IMR-90 (cell line): ENCODE measurements around the gene ZNF618.

Source experiments
- CTCF ChIP-seq: conservative IDR thresholded peaks from 2 replicates; pipeline ENCODE4 v1.5.1; 2012; ENCODE audit warnings: mild to moderate bottlenecking, low read depth, low read length, improper control_type of control experiment
- MAZ ChIP-seq: IDR thresholded peaks from 2 replicates; pipeline ENCODE4 v1.6.1; 2012; ENCODE audit warnings: low read depth, mild to moderate bottlenecking, low read length, improper control_type of control experiment, moderate library complexity, borderline replicate concordance
- POLR2A ChIP-seq: IDR thresholded peaks from 2 replicates; pipeline ENCODE4 v1.6.1; 2012; ENCODE audit warnings: mild to moderate bottlenecking, low read depth, low read length
- RAD21 ChIP-seq: IDR thresholded peaks from 2 replicates; pipeline ENCODE4 v1.6.1; 2012; ENCODE audit warnings: low read length, improper control_type of control experiment
- RCOR1 ChIP-seq: IDR thresholded peaks from 2 replicates; pipeline ENCODE4 v1.6.1; 2012; ENCODE audit warnings: mild to moderate bottlenecking, low read length, improper control_type of control experiment; ENCODE audit not compliant: insufficient replicate concordance
- SMC3 ChIP-seq: fragments of 150-350 bp; IDR thresholded peaks from 2 replicates; pipeline ENCODE4 v1.6.1; 2016; ENCODE audit warnings: low read depth, mild to moderate bottlenecking, antibody characterized with exemption, low read length, moderate library complexity
- TF ChIP-seq, protein P1 (sequence below): fragments of 150-350 bp; IDR thresholded peaks from 2 replicates; pipeline ENCODE4 v1.6.1; 2017; ENCODE audit warnings: mild to moderate bottlenecking, antibody characterized with exemption, low read length, low read depth

DNA sequence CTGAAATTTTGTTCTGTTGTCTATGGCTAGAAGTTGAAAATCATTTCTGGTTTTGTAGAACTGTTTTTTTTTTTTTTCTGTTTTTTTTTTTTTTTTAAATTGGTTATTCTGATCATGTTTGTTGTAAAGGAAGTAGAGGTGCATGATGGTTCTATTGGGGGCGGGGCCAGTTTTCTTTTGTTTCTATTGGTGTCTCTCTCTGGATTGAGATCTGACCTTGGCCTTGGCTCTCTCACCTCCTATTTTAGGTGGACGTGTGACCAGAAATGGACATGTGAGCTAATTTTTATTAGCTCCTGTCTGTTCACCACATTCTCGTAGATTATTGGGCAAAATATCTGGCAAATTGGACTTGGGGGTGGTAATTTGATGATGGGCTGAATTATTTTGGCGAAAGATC is 3.2 kb downstream of the ZNF618 start:
- no peak for TF ChIP-seq POLR2A
- TF ChIP-seq CTCF: no peak
- TF ChIP-seq SMC3: no peak
- TF ChIP-seq RAD21: no peak
- TF ChIP-seq MAZ: no peak
- no peak for TF ChIP-seq RCOR1
- TF ChIP-seq, protein P1, sequence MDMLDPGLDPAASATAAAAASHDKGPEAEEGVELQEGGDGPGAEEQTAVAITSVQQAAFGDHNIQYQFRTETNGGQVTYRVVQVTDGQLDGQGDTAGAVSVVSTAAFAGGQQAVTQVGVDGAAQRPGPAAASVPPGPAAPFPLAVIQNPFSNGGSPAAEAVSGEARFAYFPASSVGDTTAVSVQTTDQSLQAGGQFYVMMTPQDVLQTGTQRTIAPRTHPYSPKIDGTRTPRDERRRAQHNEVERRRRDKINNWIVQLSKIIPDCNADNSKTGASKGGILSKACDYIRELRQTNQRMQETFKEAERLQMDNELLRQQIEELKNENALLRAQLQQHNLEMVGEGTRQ: no peak
